ENCODE measurements around the gene KANSL1.
"Not testable (repeated sequence)": the region's sequence is repeated elsewhere in the genome, so short reads cannot be mapped to it uniquely, and the experiment has no call there.

Gene KANSL1

GRCh38 chr17:46135879-46136563, 57.2 kb downstream of the KANSL1 start:
- DNase-seq: no peak

GRCh38 chr17:46135126-46135812, 58.0 kb downstream of the KANSL1 start:
- no peak for DNase-seq

- no peak for DNase-seq
These were observed 63.9 kb downstream of the KANSL1 start for GRCh38 chr17:46129302-46129701.

GRCh38 chr17:46128453-46128852, 64.8 kb downstream of the KANSL1 start:
- DNase-seq: no peak

- DNase-seq: no peak
These were observed 65.7 kb downstream of the KANSL1 start for GRCh38 chr17:46127524-46127923.

- no peak for DNase-seq
These were observed 66.4 kb downstream of the KANSL1 start for GRCh38 chr17:46126840-46127239.

GRCh38 chr17:46125831-46126230, 67.4 kb downstream of the KANSL1 start:
- DNase-seq: no peak

GRCh38 chr17:46124695-46125592, 68.3 kb downstream of the KANSL1 start:
- DNase-seq: no peak

- DNase-seq: no peak
These were observed 69.6 kb downstream of the KANSL1 start for GRCh38 chr17:46123607-46124006.

- DNase-seq: no peak
These were observed 70.8 kb downstream of the KANSL1 start for GRCh38 chr17:46122486-46122871.

- no peak for DNase-seq
These were observed 71.3 kb downstream of the KANSL1 start for GRCh38 chr17:46121841-46122485.

GRCh38 chr17:46121165-46121764, 72.0 kb downstream of the KANSL1 start:
- DNase-seq: no peak

GRCh38 chr17:46120537-46120936, 72.7 kb downstream of the KANSL1 start:
- no peak for DNase-seq

- no peak for DNase-seq
These were observed 73.2 kb downstream of the KANSL1 start for GRCh38 chr17:46120078-46120477.

- no peak for DNase-seq
These were observed 74.3 kb downstream of the KANSL1 start for GRCh38 chr17:46118964-46119363.

GRCh38 chr17:46117850-46118696, 75.2 kb downstream of the KANSL1 start:
- DNase-seq: no peak

- DNase-seq: no peak
These were observed 76.1 kb downstream of the KANSL1 start for GRCh38 chr17:46117117-46117516.

GRCh38 chr17:46115699-46116098, 77.5 kb downstream of the KANSL1 start:
- no peak for DNase-seq

GRCh38 chr17:46111236-46111635, 82.0 kb downstream of the KANSL1 start:
- not testable (repeated sequence) for DNase-seq

GRCh38 chr17:46110219-46110618, 83.0 kb downstream of the KANSL1 start:
- DNase-seq: no peak

- DNase-seq: no peak
These were observed 83.5 kb downstream of the KANSL1 start for GRCh38 chr17:46109603-46110189.
